GM12878 (cell line): ENCODE measurements around the gene CCL20. TPM values are rescaled to one million over a fixed set of nuclear protein-coding genes. Genes with fewer than 3 reads are reported as not detected.

Experiments
- ATAC-seq: fragments of 200-7000 bp; cut with Tn5 transposase; 3 replicates; pipeline ENCODE4 v1.9.1; 2020; ENCODE audit warnings: mild to moderate bottlenecking, moderate library complexity
- BruUV-seq: library from RNA; stranded (reverse); fragments of 400-500 nt; replicated peaks from 2 replicates; lab custom pipeline; 2021; lab: Mats Ljungman, UMichigan
- CTCF ChIA-PET: fragments of 300-600 bp; sonication (Branson Sonifier 250); formaldehyde crosslinking; extraction: SDS; loops from one replicate; lab custom pipeline; 2021; ENCODE audit warnings: inconsistent platforms; lab: Yijun Ruan, JAX
- POLR2A ChIA-PET: fragments of 350-600 bp; formaldehyde crosslinking; extraction: SDS; loops from one replicate; lab custom pipeline; 2021; ENCODE audit warnings: inconsistent platforms; lab: Charles Lee
- RAD21 ChIA-PET: fragments of 300-600 bp; sonication (Branson Sonifier 250); formaldehyde crosslinking; loops from one replicate; lab custom pipeline; 2023; ENCODE audit warnings: antibody characterized with exemption; ENCODE audit not compliant: unreplicated experiment; lab: Charles Lee
- SMC1A ChIA-PET: fragments of 300-600 bp; sonication (Branson Sonifier 250); formaldehyde crosslinking; loops from one replicate; lab custom pipeline; 2023; ENCODE audit not compliant: unreplicated experiment, uncharacterized antibody; lab: Charles Lee
- DNase-seq: peaks from one replicate; pipeline ENCODE4 v3.0.0-alpha.2; 2011; ENCODE audit warnings: low read depth, low spot score
- FAIRE-seq: peaks from 3 replicates; lab custom pipeline; 2011; peaks lifted over from hg19 to GRCh38; lab: Jason Lieb, UNC
- H2AFZ ChIP-seq: 2 replicates; pipeline ENCODE4 v1.6.0; 2011; ENCODE audit warnings: low read depth, low read length, control low read depth; ENCODE audit not compliant: control insufficient read depth
- H3K27ac ChIP-seq: 2 replicates; pipeline ENCODE4 v1.5.1; 2011; ENCODE audit warnings: control low read depth; ENCODE audit not compliant: control insufficient read depth, insufficient read depth
- H3K27me3 ChIP-seq, 2 experiments: replicated peaks in 1 of 2; 2 replicates each; pipeline versions ENCODE4 v1.6.0 to v1.6.1; 2011; ENCODE audit warnings: low read length in 1 of 2; ENCODE audit not compliant: control insufficient read depth in 2 of 2, insufficient read depth in 2 of 2
- H3K36me3 ChIP-seq, 2 experiments: 2 replicates each; pipeline ENCODE4 v1.5.1; 2011; ENCODE audit warnings: low read length in 1 of 2; ENCODE audit not compliant: control insufficient read depth in 2 of 2, insufficient read depth in 2 of 2
- H3K4me1 ChIP-seq: 2 replicates; pipeline ENCODE4 v1.6.1; 2011; ENCODE audit warnings: mild to moderate bottlenecking, low read length, moderate library complexity, mixed read lengths; ENCODE audit not compliant: control insufficient read depth, insufficient read depth
- H3K4me2 ChIP-seq: 2 replicates; pipeline ENCODE4 v1.6.0; 2011; ENCODE audit warnings: control low read depth; ENCODE audit not compliant: control insufficient read depth, insufficient read depth
- H3K4me3 ChIP-seq: fragments of 200-600 bp; sonication (generic); 2 replicates; pipeline ENCODE4 v1.5.1; 2016
- H3K79me2 ChIP-seq: 2 replicates; pipeline ENCODE4 v1.6.0; 2011; ENCODE audit warnings: low read length; ENCODE audit not compliant: control insufficient read depth, insufficient read depth
- H3K9ac ChIP-seq: 2 replicates; pipeline ENCODE4 v1.8.0; 2011; ENCODE audit warnings: low read length, control low read depth, mixed read lengths; ENCODE audit not compliant: control insufficient read depth, insufficient read depth
- H3K9me3 ChIP-seq: replicated peaks from 3 replicates; pipeline ENCODE4 v1.5.1; 2011; ENCODE audit warnings: mild to moderate bottlenecking, low read length; ENCODE audit not compliant: control insufficient read depth, insufficient read depth
- H4K20me1 ChIP-seq: 2 replicates; pipeline ENCODE4 v1.6.0; 2011; ENCODE audit not compliant: control insufficient read depth, insufficient read depth
- BMI1 ChIP-seq: fragments of 450-650 bp; IDR thresholded peaks from 2 replicates; pipeline ENCODE4 v1.6.1; 2016; ENCODE audit warnings: mild to moderate bottlenecking, moderate library complexity, borderline replicate concordance
- CREB1 ChIP-seq: IDR thresholded peaks from 2 replicates; pipeline ENCODE4 v1.6.1; 2012; ENCODE audit warnings: low read depth, mild to moderate bottlenecking, inconsistent platforms
- EP300 ChIP-seq, 2 experiments: fragments of 150-350 bp in 1 of 2; IDR thresholded peaks; 2 replicates each; pipeline ENCODE4 v1.6.1; 2011 to 2012; ENCODE audit warnings: low read depth in 2 of 2, low read length in 2 of 2, borderline replicate concordance in 1 of 2, improper control_type of control experiment in 1 of 2, inconsistent platforms in 1 of 2; ENCODE audit not compliant: control insufficient read depth in 1 of 2
- MXI1 ChIP-seq: fragments of 150-350 bp; IDR thresholded peaks from 2 replicates; pipeline ENCODE4 v1.6.1; 2011; ENCODE audit warnings: low read depth, mild to moderate bottlenecking, inconsistent platforms, low read length, improper control_type of control experiment
- NBN ChIP-seq: fragments of 450-650 bp; IDR thresholded peaks from 2 replicates; pipeline ENCODE4 v1.6.1; 2016
- PAX5 ChIP-seq: IDR thresholded peaks from 2 replicates; pipeline ENCODE4 v1.6.1; 2011; ENCODE audit warnings: low read depth, low read length, borderline replicate concordance
- SMAD5 ChIP-seq: IDR thresholded peaks from 2 replicates; pipeline ENCODE4 v1.6.1; 2016; ENCODE audit warnings: antibody characterized with exemption, low read depth
- ZNF274 ChIP-seq: IDR thresholded peaks from one replicate; pipeline ENCODE4 v1.8.0; 2011; ENCODE audit not compliant: insufficient read length, insufficient read depth
- WGBS: methylation state at CpG from one replicate; pipeline ENCODE4 v1.1.6; 2016; ENCODE audit warnings: low lambda C conversion rate; ENCODE audit not compliant: insufficient replicate concordance, insufficient coverage; ENCODE audit errors: missing lambda C conversion rate; 5-methylcytosine and 5-hydroxymethylcytosine counted together
- in situ Hi-C: fragments of 300-500 bp; cut with MboI; formaldehyde crosslinking; loops from 9 replicates; pipeline ENCODE4 v1.14.3; 2018; ENCODE audit warnings: mixed read lengths
- intact Hi-C: fragments of 100-400 bp; cut with micrococcal nuclease; formaldehyde crosslinking; loops from one replicate; pipeline ENCODE4 v1.14.2; 2022; ENCODE audit not compliant: unreplicated experiment
- polyA plus RNA-seq, 11 experiments: library from polyadenylated mRNA; depleted of rRNA in 4 of 11; unstranded in 6 of 11; stranded (reverse) in 5 of 11; fragments of >200 nt; fragmentation: Nextera tagmentation in 4 of 11; fragmentation: Illumina TruSeq in 1 of 11; extraction: Ambion mirVana in 4 of 11; extraction: Trizol in 1 of 11; gene quantifications; 1 replicate in 1 of 11; 2 replicates in 10 of 11; pipeline versions ENCODE4 v1.2.1 to v1.2.3, GENCODE V29; 2011 to 2016; ENCODE audit warnings: inconsistent platforms in 2 of 11, missing spikeins in 2 of 11, low read depth in 1 of 11
- total RNA-seq, 4 experiments: library from RNA; depleted of rRNA in 3 of 4; stranded (reverse); fragments of >200 nt in 3 of 4; fragmentation: Illumina TruSeq in 1 of 4; extraction: Trizol in 1 of 4; gene quantifications; 2 replicates each; pipeline versions ENCODE4 v1.2.1 to v1.2.3, GENCODE V29; 2013 to 2021
- TF ChIP-seq, protein P1 (sequence below): fragments of 450-650 bp; IDR thresholded peaks from 2 replicates; pipeline ENCODE4 v1.6.1; 2017; ENCODE audit warnings: antibody characterized with exemption, mild to moderate bottlenecking, moderate library complexity
- TF ChIP-seq, protein P2 (sequence below): fragments of 450-650 bp; IDR thresholded peaks from 2 replicates; pipeline ENCODE4 v1.6.1; 2017; ENCODE audit warnings: borderline replicate concordance
- TF ChIP-seq, protein P3 (sequence below): fragments of 450-650 bp; IDR thresholded peaks from 2 replicates; pipeline ENCODE4 v1.6.1; 2017; ENCODE audit warnings: mild to moderate bottlenecking

The CCL20 gene
- total and polyA plus RNA-seq, 10 of the 15 experiments (the other 5 are each of a cell fraction or from before 2014, with no cell fraction given): 5.5 to 35.7 (median 15.6) TPM

DNA sequence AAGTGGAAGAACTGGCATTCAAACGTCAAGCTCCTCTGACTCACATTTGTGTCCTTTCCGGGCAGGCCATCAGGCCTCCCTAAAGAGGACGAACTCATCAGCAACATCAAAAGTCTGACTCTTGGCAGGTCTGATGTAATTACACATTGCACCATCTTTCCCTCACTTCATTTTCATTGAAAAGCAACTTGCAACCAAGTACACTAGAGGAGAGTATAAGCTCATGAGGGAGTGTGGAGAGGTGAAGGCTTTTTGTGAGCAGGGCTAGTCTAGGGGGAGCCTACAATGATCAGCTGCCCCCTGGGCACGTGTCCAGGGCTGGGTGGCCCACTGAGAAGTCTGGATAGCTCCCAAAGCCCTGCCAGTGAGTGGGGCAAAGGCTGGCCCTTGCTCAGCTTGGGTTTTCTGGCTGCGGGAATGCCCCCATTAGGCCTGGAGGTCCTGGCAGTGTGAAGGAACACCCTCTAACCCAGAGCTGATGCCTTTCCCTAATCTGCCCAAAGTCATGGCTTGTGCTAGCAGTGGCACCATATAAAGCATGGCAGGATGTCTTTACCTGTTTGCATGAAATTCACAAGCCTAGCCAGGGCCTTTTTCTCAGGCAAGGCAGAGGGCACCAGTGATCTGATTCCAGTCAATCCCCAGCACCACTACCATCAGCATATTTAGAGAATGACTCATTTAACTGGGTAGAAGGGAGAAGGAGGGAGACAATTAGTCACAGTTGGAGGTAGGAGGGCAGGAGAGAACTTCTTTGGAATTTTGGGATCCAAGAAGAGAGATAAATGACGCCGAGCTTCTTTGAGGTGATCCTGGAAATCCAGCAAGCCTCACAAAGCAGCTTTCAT lies 49.3 kb downstream of the CCL20 start (continued):
- TF ChIP-seq, protein P1, sequence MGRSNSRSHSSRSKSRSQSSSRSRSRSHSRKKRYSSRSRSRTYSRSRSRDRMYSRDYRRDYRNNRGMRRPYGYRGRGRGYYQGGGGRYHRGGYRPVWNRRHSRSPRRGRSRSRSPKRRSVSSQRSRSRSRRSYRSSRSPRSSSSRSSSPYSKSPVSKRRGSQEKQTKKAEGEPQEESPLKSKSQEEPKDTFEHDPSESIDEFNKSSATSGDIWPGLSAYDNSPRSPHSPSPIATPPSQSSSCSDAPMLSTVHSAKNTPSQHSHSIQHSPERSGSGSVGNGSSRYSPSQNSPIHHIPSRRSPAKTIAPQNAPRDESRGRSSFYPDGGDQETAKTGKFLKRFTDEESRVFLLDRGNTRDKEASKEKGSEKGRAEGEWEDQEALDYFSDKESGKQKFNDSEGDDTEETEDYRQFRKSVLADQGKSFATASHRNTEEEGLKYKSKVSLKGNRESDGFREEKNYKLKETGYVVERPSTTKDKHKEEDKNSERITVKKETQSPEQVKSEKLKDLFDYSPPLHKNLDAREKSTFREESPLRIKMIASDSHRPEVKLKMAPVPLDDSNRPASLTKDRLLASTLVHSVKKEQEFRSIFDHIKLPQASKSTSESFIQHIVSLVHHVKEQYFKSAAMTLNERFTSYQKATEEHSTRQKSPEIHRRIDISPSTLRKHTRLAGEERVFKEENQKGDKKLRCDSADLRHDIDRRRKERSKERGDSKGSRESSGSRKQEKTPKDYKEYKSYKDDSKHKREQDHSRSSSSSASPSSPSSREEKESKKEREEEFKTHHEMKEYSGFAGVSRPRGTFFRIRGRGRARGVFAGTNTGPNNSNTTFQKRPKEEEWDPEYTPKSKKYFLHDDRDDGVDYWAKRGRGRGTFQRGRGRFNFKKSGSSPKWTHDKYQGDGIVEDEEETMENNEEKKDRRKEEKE: no peak
- TF ChIP-seq, protein P2, sequence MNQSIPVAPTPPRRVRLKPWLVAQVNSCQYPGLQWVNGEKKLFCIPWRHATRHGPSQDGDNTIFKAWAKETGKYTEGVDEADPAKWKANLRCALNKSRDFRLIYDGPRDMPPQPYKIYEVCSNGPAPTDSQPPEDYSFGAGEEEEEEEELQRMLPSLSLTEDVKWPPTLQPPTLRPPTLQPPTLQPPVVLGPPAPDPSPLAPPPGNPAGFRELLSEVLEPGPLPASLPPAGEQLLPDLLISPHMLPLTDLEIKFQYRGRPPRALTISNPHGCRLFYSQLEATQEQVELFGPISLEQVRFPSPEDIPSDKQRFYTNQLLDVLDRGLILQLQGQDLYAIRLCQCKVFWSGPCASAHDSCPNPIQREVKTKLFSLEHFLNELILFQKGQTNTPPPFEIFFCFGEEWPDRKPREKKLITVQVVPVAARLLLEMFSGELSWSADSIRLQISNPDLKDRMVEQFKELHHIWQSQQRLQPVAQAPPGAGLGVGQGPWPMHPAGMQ: no peak
- TF ChIP-seq PAX5 (no peak), SMAD5 (no peak)

DNA sequence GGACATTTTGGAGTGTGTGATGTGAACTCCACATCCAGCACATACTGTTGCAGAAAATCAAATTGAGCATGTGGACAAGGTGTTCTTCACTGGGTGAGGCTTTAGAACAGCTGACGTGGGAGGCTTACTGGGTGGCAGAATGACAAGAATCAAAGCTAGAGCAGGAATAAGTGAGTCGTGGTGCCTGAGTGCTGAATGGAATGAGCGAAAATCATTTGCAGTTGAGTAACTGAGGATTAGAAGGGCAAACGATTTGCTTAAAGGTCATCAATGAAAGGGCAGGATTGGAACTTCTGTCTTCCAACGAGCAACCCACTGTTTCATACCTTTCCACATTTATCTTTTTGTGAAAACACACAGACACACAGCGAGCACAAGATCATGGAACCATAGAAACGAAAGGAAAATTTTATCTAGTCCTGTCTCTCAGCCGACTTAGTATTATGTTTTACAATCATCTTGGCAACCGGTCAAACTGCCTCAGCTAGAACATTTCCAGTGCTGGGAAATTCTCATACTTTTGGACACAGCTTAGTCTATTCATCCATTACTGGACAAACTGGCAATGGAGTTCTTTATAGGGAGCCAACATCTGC lies 50.6 kb downstream of the CCL20 start:
- POLR2A ChIA-PET: no interaction called here
- no peak for DNase-seq
- no peak for FAIRE-seq
- Histone ChIP-seq H3K4me1 (no peaks in the 10 kb centered on the region), H3K79me2 (no peaks in the 10 kb centered on the region), H4K20me1 (no peaks in the 10 kb centered on the region)
- CTCF ChIA-PET: interaction anchor here (0.5 to 6.4 kb wide), 8 partner anchors 33 to 388 kb away, joined by 3 to 387 read pairs (median 16); partner anchors contain the start of gene CCL20
- TF ChIP-seq, protein P3, sequence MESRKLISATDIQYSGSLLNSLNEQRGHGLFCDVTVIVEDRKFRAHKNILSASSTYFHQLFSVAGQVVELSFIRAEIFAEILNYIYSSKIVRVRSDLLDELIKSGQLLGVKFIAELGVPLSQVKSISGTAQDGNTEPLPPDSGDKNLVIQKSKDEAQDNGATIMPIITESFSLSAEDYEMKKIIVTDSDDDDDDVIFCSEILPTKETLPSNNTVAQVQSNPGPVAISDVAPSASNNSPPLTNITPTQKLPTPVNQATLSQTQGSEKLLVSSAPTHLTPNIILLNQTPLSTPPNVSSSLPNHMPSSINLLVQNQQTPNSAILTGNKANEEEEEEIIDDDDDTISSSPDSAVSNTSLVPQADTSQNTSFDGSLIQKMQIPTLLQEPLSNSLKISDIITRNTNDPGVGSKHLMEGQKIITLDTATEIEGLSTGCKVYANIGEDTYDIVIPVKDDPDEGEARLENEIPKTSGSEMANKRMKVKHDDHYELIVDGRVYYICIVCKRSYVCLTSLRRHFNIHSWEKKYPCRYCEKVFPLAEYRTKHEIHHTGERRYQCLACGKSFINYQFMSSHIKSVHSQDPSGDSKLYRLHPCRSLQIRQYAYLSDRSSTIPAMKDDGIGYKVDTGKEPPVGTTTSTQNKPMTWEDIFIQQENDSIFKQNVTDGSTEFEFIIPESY: no peak
- TF ChIP-seq MXI1 (no peak), EP300 (IDR thresholded peaks at IDR 0.05; ENCODE audit: borderline replicate concordance in 1 of 2, control insufficient read depth in 1 of 2, low read depth in 2 of 2, low read length in 2 of 2) (no peak), ZNF274 (no peak), CREB1 (no peak), NBN (no peak), BMI1 (no peak)
- TF ChIP-seq, all 136 proteins: peak for 0
- 24% methylated on average over 9 of the region's 9 CpGs for WGBS
- no peak overlapping the region for H3K4me3 ChIP-seq
- no peaks in the 10 kb centered on the region; a peak in 1 of 4 replicates for H3K27me3 ChIP-seq
- no peaks in the 10 kb centered on the region for H3K9me3 ChIP-seq
- no peak for ATAC-seq
- intact Hi-C loops (loop anchor here (5.0 kb wide), 1 partner anchor 52 kb away; the partner anchor contains the start of gene CCL20), in situ Hi-C loops (no loop called here)
- BruUV-seq: no TSS peak
- no peak overlapping the region for H3K4me2 ChIP-seq
- no peak overlapping the region for H2AFZ ChIP-seq
- no peaks in the 10 kb centered on the region for H3K36me3 ChIP-seq
- SMC1A ChIA-PET: interaction anchor here (0.7 to 6.6 kb wide), 7 partner anchors 10 to 459 kb away, joined by 3 to 109 read pairs (median 5); no protein-coding TSS in a partner anchor
- no peak overlapping the region for H3K9ac ChIP-seq
- no peak overlapping the region for H3K27ac ChIP-seq
- RAD21 ChIA-PET: interaction anchor here (4.4 to 5.8 kb wide), 2 partner anchors 89 to 98 kb away, joined by 60 to 92 read pairs; no protein-coding TSS in a partner anchor
